Cortex of kidney (tissue), 1 donor: Measurements from ENCODE around the gene CXCL6.

Experiments
- DNase-seq: peaks from one replicate; lab custom pipeline; 2025; lab: John Stamatoyannopoulos, UW

CXCL6 gene

DNA sequence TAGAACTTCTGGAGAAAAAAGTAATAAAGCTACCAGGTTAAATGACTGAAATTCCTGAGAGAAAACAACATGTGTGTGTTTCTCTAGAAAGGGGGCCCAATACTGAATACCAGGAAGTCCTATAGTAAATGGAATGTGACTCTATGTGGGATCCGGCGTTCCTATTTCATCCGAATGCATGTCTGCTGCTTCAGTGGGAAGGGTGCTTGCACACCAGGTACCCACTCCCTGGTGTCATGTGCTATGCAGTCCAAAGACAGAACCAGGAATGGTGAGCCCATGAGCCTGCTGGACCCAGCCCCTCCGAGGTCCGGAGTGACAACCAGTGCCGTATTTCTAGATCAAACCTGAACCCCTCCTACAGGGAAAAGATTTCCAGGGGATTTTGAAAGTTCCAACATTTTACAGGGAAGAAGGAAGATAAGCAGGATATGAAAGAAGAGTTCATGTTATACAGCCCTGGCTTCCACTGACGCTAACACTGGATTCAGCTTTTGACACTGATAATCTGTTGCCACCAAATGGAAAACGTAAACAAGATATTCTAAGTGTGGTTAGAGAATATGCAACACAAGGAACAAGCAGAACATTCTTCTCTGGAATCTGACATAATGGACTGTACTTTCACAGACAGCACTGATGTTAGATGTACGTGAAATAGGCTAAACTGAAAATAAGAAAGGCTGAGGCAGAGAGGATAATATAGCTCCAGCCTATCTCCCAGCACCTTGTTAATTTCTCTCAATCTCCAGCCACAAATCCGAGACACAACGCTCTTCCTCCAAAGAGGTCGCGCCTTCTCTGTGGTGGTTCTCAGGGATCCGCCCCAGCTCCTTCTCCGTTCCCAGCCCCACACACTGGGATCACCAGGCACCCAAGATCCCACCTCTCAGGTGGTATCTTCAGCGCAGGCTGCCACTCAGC is 32.0 kb downstream of the CXCL6 start:
- no peak for DNase-seq

DNA sequence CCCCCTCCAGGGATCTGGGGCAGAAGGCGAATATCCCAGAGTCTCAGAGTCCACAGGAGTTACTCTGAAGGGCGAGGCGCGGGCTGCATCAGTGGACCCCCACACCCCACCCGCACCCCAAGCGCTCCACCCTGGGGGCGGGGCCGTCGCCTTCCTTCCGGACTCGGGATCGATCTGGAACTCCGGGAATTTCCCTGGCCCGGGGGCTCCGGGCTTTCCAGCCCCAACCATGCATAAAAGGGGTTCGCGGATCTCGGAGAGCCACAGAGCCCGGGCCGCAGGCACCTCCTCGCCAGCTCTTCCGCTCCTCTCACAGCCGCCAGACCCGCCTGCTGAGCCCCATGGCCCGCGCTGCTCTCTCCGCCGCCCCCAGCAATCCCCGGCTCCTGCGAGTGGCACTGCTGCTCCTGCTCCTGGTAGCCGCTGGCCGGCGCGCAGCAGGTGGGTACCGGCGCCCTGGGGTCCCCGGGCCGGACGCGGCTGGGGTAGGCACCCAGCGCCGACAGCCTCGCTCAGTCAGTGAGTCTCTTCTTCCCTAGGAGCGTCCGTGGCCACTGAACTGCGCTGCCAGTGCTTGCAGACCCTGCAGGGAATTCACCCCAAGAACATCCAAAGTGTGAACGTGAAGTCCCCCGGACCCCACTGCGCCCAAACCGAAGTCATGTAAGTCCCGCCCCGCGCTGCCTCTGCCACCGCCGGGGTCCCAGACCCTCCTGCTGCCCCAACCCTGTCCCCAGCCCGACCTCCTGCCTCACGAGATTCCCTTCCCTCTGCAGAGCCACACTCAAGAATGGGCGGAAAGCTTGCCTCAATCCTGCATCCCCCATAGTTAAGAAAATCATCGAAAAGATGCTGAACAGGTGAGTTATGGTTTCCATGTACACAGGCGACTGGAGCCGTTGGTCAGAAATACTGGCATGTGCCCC is 32.9 kb downstream of the CXCL6 start, which contains the start of gene CXCL1:
TSS of gene CXCL1 (plus strand) at position 264 of the 926 bp plus-strand sequence. CDS start at position 342, 78 bp downstream.
- no peak for DNase-seq

GRCh38 chr4:73870260-73870659 is 33.8 kb downstream of the CXCL6 start:
- no peak for DNase-seq

DNA sequence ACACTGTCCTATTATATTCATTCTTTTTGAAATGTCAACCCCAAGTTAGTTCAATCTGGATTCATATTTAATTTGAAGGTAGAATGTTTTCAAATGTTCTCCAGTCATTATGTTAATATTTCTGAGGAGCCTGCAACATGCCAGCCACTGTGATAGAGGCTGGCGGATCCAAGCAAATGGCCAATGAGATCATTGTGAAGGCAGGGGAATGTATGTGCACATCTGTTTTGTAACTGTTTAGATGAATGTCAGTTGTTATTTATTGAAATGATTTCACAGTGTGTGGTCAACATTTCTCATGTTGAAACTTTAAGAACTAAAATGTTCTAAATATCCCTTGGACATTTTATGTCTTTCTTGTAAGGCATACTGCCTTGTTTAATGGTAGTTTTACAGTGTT is 34.3 kb downstream of the CXCL6 start:
- no peak for DNase-seq

GRCh38 chr4:73871511-73872310 is 35.2 kb downstream of the CXCL6 start:
- DNase-seq = no peak

DNA sequence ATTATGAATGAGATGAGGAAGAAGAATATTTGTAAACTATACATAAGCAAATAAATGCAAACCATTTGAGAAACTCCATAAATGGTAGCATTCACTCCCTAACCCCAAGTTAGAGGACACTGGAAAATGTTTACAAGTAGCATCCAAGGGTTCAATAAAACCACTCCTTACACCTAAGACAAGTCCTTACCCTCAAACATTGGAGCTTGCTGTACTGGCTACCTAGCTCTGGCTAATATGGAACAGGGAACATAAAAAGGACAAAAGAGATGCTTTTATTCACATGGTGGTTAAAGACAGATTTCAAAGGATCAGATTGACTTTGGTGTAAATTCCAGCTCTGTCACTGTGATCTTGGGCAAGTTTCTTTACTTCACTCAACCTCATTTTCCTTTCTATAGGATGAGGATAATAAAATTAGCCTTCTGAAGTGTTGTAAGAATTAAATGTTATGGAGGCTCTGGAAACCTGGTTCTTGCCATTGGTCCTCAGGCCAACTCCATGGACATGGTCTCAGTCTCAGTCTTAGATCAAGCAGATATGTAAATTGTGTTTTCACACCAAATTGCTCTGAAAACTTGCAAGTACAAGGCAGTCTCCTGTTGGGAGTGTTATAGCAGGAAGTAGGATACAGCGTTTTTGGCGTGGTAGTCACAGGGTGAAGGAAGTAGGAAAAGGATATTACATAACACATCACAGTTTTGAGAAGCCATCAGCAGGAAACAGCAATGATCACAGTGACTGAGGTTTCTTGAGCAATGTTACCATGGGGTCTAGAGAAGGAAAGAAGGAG is 36.0 kb downstream of the CXCL6 start:
- no peak for DNase-seq

- DNase-seq = no peak
Measured at GRCh38 chr4:73874386-73874785, 37.9 kb downstream of the CXCL6 start.

GRCh38 chr4:73875401-73875800 is 38.9 kb downstream of the CXCL6 start:
- no peak for DNase-seq

- no peak for DNase-seq
Measured at GRCh38 chr4:73883306-73883705, 46.8 kb downstream of the CXCL6 start.

- no peak for DNase-seq
Measured at GRCh38 chr4:73885574-73886267, 49.2 kb downstream of the CXCL6 start.
